K562 (cell line): ENCODE data around the gene FBRS. TPM values are rescaled to one million over a fixed set of nuclear protein-coding genes. Genes with fewer than 3 reads are reported as not detected.

Source experiments
- CBFA2T2 ChIP-seq: fragments of 450-650 bp; conservative IDR thresholded peaks from 2 replicates; pipeline ENCODE4 v1.6.1; 2017; ENCODE audit warnings: mild to moderate bottlenecking
- CLOCK ChIP-seq: fragments of 250-450 bp; sonication (Bioruptor Pico); IDR thresholded peaks from 2 replicates; pipeline ENCODE4 v1.4.0; 2020; ENCODE audit warnings: mild to moderate bottlenecking, moderate library complexity, borderline replicate concordance
- CREM ChIP-seq: IDR thresholded peaks from 2 replicates; pipeline ENCODE4 v1.6.1; 2014; ENCODE audit warnings: antibody characterized with exemption, low read depth
- DIDO1 ChIP-seq: fragments of 450-650 bp; IDR thresholded peaks from 2 replicates; pipeline ENCODE4 v1.6.1; 2016; ENCODE audit warnings: low read depth, missing biosample characterization, missing genetic modification characterization
- ETV6 ChIP-seq, 3 experiments: fragments of 150-350 bp in 1 of 3; sonication (generic) in 1 of 3; formaldehyde crosslinking in 1 of 3; IDR thresholded peaks; 2 replicates each; pipeline versions ENCODE4 v1.6.1 to v1.8.0; 2014 to 2022; ENCODE audit warnings: borderline replicate concordance in 2 of 3, low read depth in 2 of 3, antibody characterized with exemption in 1 of 3, low read length in 1 of 3, mild to moderate bottlenecking in 1 of 3, missing genetic modification reagents in 1 of 3
- FOXJ2 ChIP-seq: fragments of 200-800 bp; sonication (Bioruptor generic); IDR thresholded peaks from 2 replicates; pipeline ENCODE4 v1.6.1; 2016; ENCODE audit warnings: missing genetic modification characterization, missing compliant biosample characterization
- JUNB ChIP-seq: fragments of 450-650 bp; formaldehyde crosslinking; conservative IDR thresholded peaks from 2 replicates; pipeline ENCODE4 v1.4.0; 2020; ENCODE audit warnings: mild to moderate bottlenecking
- KLF6 ChIP-seq: fragments of 250-450 bp; sonication (Bioruptor Pico); IDR thresholded peaks from 2 replicates; pipeline ENCODE4 v1.4.0; 2020; ENCODE audit warnings: mild to moderate bottlenecking, moderate library complexity, borderline replicate concordance
- MEF2D ChIP-seq: conservative IDR thresholded peaks from 2 replicates; pipeline ENCODE4 v1.6.1; 2016; ENCODE audit warnings: low read depth, missing genetic modification characterization, missing compliant biosample characterization
- MNT ChIP-seq, 2 experiments: fragments of 450-650 bp; conservative IDR thresholded peaks; 2 replicates each; pipeline ENCODE4 v1.6.1; 2017; ENCODE audit warnings: mild to moderate bottlenecking in 2 of 2, moderate library complexity in 2 of 2
- NFATC3 ChIP-seq: fragments of 450-650 bp; IDR thresholded peaks from 2 replicates; pipeline ENCODE4 v1.6.1; 2017; ENCODE audit warnings: mild to moderate bottlenecking
- NR2C1 ChIP-seq, 2 experiments: fragments of 450-650 bp; IDR thresholded peaks; 2 replicates each; pipeline ENCODE4 v1.6.1; 2017; ENCODE audit warnings: mild to moderate bottlenecking in 2 of 2, antibody characterized with exemption in 1 of 2, inconsistent platforms in 1 of 2, missing compliant biosample characterization in 1 of 2, missing genetic modification characterization in 1 of 2
- NUFIP1 ChIP-seq: fragments of 450-650 bp; IDR thresholded peaks from 2 replicates; pipeline ENCODE4 v1.6.1; 2018; ENCODE audit not compliant: partially characterized antibody
- USF2 ChIP-seq: sonication (generic); formaldehyde crosslinking; IDR thresholded peaks from 2 replicates; pipeline ENCODE4 v1.5.0; 2020; ENCODE audit warnings: missing genetic modification reagents
- ZC3H4 ChIP-seq: sonication (generic); formaldehyde crosslinking; IDR thresholded peaks from 2 replicates; pipeline ENCODE4 v1.9.0; 2021; ENCODE audit warnings: missing genetic modification reagents, borderline replicate concordance
- ZFPM2 ChIP-seq: fragments of 250-450 bp; sonication (Bioruptor Pico); IDR thresholded peaks from 2 replicates; pipeline ENCODE4 v1.5.1; 2022; ENCODE audit warnings: mild to moderate bottlenecking
- ZNF23 ChIP-seq: fragments of 250-450 bp; sonication (Bioruptor Pico); IDR thresholded peaks from 2 replicates; pipeline ENCODE4 v1.4.0; 2020; ENCODE audit warnings: mild to moderate bottlenecking
- polyA plus RNA-seq, 8 experiments: library from polyadenylated mRNA; depleted of rRNA in 4 of 8; stranded (reverse) in 5 of 8; unstranded in 3 of 8; fragments of >200 nt; fragmentation: Nextera tagmentation in 2 of 8; fragmentation: Illumina TruSeq in 1 of 8; extraction: Ambion mirVana in 2 of 8; extraction: Trizol in 1 of 8; gene quantifications; 2 replicates each; pipeline versions ENCODE4 v1.2.1 to v1.2.3, GENCODE V29; 2011 to 2014; ENCODE audit warnings: inconsistent platforms in 1 of 8, missing spikeins in 1 of 8
- total RNA-seq, 7 experiments: library from RNA; depleted of rRNA in 6 of 7; stranded (reverse); fragments of >200 nt in 6 of 7; fragmentation: Illumina TruSeq in 2 of 7; extraction: Trizol in 2 of 7; gene quantifications; 2 replicates each; pipeline versions ENCODE4 v1.2.1 to v1.2.3, GENCODE V29; 2011 to 2021; ENCODE audit warnings: low replicate concordance in 1 of 7

Gene FBRS
- total and polyA plus RNA-seq, 9 of the 15 experiments (the other 6 are each of a cell fraction or from before 2014, with no cell fraction given) = 0.32 to 59.5 (median 13.1) TPM

- peak; percentile 86 to 95 for TF ChIP-seq MNT (conservative IDR thresholded peaks at IDR 0.05)
- TF ChIP-seq CLOCK = no peak
- no peak for TF ChIP-seq CBFA2T2
- TF ChIP-seq NUFIP1 = no peak
- TF ChIP-seq JUNB (CRISPR knock-in tag) = no peak
- TF ChIP-seq ETV6 (IDR thresholded peaks at IDR 0.05; ENCODE audit: borderline replicate concordance in 1 of 2, low read depth in 2 of 2, low read length in 1 of 2) = peak in 1 of 2 experiments; percentile 82; a peak in 1 of 4 replicates
- no peak for TF ChIP-seq ETV6 (CRISPR knock-in tag; IDR thresholded peaks at IDR 0.05; ENCODE audit: borderline replicate concordance)
- TF ChIP-seq CREM = peak; percentile 3; the same call in 1 of the 2 replicates
- 0 out of 2 replicates have a peak, but pooled peaks have one; percentile 64 for TF ChIP-seq FOXJ2 (tag)
- no peak for TF ChIP-seq USF2 (CRISPR knock-in tag)
- TF ChIP-seq ZFPM2 (CRISPR knock-in tag) = no peak
- TF ChIP-seq NR2C1 (IDR thresholded peaks at IDR 0.05) = peak; percentile 99
- TF ChIP-seq NR2C1 (tag; IDR thresholded peaks at IDR 0.05) = peak; percentile 99
- no peak for TF ChIP-seq ZNF23 (CRISPR knock-in tag)
- peak; percentile 71; the same call in 1 of the 2 replicates for TF ChIP-seq ZC3H4 (CRISPR knock-in tag)
- no peak for TF ChIP-seq MEF2D
- no peak for TF ChIP-seq NFATC3
- TF ChIP-seq KLF6 = no peak
- 0 out of 2 replicates have a peak, but pooled peaks have one; percentile 46 for TF ChIP-seq DIDO1 (tag)
These were observed 40.8 kb downstream of the FBRS start, which contains the start of gene SRCAP (continued) for GRCh38 chr16:30698816-30699614.
